HG02943 (cell line): ENCODE measurements around the gene UBE2E2.

Experiments
- ATAC-seq: cut with Tn5 transposase; IDR thresholded peaks from one replicate; pipeline ENCODE4 v1.9.1; 2021; ENCODE audit warnings: mild to moderate bottlenecking, low read depth, moderate library complexity; ENCODE audit not compliant: unreplicated experiment

UBE2E2 gene

GRCh38 chr3:23494967-23495366 lies 291.8 kb downstream of the UBE2E2 start:
- no peak for ATAC-seq

DNA sequence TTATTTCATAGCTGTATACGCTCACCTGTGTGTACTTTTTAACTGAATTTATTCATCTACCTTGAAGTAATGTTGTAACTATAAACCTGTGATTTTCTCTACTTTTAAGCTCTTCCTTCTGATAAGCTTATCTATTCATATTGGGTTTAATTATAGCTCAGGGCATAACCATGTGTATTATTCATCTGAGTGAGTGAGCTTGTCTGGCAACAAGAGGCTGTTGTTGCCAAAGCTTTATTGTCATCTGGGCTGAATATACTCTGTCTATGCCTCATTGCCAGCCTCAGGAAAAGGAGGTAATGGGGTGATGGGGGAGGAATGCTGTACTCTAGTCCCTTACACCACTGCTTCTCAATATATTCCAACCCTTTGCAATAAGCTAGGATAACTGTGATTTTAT lies 292.4 kb downstream of the UBE2E2 start:
- no peak for ATAC-seq

DNA sequence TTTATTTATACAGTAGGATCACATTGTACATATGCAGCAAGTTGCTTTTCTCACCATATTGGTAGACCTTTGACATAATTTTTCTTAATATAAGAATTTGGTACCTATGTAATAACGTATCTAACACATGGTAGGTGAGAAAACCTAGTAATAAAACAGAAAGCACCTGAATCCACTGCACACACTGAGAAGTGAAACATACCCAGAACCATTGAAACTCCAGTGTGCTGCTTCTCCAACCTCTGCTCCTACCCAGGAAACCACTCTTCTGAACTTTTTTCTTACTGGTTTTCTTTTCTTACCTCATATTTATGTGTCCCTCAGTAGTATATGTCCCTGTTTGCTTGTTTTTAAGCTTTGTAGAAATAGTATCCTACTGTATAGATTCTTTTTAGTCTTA lies 293.0 kb downstream of the UBE2E2 start:
- ATAC-seq = peak; percentile 78

DNA sequence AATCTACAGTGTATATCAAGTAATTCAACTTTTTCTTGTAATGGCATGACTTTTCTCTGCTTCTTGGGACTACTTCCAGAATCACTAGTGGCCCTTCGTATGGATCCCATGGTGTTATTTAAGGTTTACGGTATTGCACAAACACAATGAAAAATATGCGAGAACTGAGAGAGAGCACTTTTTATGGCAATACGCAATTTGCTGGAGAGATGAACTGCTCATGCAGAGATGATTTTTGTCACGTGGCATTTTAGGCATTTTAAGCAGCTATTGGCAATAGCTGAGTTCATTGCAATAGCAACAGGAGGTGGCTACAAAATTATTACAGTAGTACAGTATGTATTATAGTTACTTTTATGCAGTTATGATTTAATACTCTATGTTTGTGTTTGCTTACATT lies 294.0 kb downstream of the UBE2E2 start:
- ATAC-seq = no peak

DNA sequence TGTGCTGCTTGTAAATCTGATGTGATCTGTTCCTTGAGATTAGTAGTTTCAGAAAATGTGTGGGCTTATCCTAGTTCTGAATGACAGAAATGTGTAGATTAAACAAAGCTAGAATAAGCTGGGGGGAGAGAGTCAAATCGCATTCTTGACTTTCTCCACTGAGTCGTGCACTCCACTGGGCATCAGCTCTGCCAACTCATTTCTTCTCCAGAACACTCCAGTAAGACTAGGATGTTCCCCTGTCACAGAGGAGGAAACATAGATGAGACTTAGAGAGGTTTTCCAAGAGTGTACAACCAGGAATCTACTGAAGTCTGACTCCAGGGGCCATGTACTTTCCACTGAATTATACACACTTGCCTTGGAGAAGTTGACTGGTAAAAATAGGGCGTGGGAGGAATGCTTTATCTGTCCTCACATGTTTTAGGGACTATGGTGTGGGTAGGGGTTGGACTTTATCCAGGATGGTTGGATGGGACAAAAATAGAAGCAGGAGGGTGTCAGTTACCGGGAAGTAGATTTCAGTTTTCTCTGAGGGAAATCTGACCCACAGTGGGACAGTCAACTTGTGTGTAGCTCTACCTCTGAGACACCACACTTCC lies 298.2 kb downstream of the UBE2E2 start:
- ATAC-seq = no peak

GRCh38 chr3:23508464-23508863 lies 305.3 kb downstream of the UBE2E2 start:
- ATAC-seq = no peak

DNA sequence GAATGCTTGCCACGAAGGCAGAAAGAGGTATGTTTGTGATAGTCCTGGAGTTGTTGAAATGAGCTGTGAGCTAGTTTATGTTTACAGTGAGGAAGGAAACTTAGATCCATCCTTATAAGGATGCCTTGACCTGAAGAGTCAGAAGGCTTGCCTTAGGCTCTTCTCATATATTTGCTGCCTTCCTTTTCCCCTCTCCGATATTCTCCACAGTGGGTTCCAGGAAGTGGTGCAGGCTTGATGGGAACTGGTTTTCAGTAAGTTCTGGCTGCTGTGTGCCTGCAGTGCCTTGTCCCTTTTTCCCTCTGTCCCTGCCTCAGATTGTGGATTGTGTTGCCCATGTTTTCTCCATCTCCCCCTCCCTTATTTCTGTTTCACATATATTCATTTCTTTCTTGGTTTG lies 315.3 kb downstream of the UBE2E2 start:
- ATAC-seq = no peak

DNA sequence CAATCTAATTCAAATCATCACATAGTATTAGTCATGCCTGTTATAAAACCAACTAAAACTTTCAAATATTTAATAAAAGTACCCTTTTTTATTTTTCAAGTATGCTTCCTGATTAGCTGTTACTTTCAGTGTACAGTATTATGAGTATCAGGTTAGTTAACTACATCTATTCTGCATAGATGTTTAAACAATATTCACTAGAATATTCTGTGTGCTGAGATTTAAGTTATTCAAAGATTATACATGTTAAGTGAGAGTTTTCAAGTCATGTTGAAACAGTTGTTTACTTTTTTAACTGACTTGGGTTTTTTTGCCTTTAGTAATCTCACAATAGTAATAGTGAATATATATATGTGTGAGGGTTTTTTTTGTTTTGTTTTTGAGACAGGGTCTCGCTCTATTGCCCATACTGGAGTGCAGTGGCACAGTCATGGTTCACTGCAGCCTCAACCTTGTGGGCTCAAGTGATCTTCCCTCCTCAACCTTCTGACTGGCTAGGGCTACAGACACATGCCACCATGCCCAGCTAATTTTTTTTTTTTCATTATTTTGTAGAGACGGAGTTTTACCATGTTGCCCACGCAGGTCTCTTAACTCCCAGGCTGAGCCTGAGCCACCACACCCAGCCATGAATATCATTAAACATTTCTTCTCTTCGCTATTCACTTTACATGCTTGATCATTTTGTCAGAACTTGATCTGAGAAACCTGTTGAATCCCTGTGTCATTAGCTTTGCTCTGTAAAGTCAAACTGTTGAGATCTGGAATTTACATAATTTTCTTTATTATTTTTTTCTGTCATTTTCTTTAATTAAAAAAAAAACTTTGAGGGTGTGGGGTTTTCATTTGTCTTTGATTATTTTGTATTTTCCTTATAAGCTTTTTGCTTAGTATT lies 316.4 kb downstream of the UBE2E2 start:
- ATAC-seq = peak; percentile 57

DNA sequence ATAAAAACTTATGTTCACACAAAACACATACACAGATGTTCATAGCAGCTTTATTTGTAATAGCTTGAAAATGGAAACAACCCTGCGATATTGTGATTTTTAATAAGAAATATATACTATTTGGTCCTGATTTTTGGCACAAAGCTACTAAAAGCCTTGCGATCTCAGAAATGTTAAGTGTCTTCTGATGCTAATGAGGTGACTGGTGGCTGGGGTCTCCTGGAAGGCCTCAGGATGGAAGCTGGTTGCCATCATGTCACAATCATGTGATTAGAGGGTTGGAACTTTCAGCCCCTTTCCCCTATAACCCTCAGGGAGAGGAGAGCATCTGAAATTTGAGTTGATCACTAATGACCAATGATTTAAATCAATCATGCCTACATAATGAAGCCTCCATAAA lies 324.2 kb downstream of the UBE2E2 start:
- ATAC-seq = no peak

- no peak for ATAC-seq
Observed at GRCh38 chr3:23533596-23533995, 330.5 kb downstream of the UBE2E2 start.

DNA sequence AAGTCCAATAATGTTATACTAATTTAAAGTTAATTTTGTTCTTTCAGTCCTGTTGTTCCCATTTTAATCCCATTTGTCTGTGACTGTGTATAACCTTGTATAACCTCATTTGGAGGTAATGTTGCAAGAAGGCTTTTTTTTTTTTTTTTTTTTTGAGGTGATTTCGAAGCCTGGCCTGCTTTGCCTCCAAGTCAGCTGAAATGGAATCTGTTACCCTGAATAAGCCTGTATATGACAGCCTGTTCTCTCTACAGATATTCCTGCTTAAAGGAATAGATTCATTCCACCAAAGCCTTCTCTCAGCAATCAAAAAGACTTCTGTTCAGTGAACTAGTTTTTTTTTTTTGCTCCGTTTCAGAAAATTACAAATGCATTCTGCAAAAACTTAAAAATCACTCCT lies 330.9 kb downstream of the UBE2E2 start:
- ATAC-seq = no peak

- ATAC-seq = no peak
Observed at GRCh38 chr3:23537101-23537551, 334.0 kb downstream of the UBE2E2 start.

GRCh38 chr3:23539185-23539584 lies 336.1 kb downstream of the UBE2E2 start:
- ATAC-seq = no peak

GRCh38 chr3:23540600-23540999 lies 337.5 kb downstream of the UBE2E2 start:
- ATAC-seq = no peak

DNA sequence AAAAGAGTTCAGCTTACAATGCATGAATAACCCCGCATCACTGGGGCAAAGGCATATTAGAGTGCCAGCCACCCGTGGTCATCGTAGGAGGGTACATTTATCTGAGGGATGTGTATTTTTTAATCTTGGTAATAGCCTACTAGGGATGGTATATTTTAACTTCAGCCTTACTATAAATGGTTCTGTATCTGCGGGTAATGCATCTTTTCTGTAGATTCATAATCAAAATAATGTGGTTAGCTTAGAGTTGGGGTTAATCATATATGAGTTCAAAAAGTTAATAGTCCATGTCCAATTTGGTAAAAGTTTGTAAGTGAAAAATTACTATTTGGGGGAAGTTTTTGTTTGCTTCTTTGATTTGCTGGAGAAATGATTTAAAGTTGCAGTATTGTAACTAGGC lies 339.0 kb downstream of the UBE2E2 start:
- ATAC-seq = no peak

- no peak for ATAC-seq
Observed at GRCh38 chr3:23546181-23546580, 343.1 kb downstream of the UBE2E2 start.

GRCh38 chr3:23547905-23548650 lies 345.0 kb downstream of the UBE2E2 start:
- no peak for ATAC-seq

- ATAC-seq = no peak
Observed at GRCh38 chr3:23548706-23549105, 345.6 kb downstream of the UBE2E2 start.

GRCh38 chr3:23549148-23549910 lies 346.2 kb downstream of the UBE2E2 start:
- no peak for ATAC-seq

- ATAC-seq = peak; percentile 73
Observed at GRCh38 chr3:23550402-23550801, 347.3 kb downstream of the UBE2E2 start.

DNA sequence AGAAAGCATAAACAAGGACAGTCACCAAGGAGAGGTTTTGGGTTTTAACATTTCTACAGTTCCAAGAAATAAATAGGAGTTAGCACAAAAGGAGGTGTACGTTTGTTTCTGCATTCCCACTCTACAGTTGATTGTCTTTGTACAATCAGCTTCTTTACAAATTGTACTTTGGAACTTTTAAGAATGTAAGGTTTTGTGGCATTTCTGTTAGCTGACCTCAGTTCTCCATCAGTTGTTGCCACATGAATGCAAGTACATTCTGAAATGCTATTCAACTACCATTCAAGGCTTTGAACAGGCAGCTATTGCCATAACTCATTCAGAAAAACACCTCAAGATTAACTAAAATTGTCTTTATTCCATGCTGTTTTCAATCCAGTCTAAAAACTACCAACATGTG lies 349.4 kb downstream of the UBE2E2 start:
- ATAC-seq = no peak
